DMS153 treated with DMSO at 0.1 percent for 48 hours (cell line): ENCODE measurements around the gene GRAMD1B.

ENCODE experiments used
- DNase-seq: peaks from one replicate; lab custom pipeline; 2025; ENCODE audit not compliant: unreplicated experiment; lab: John Stamatoyannopoulos, UW

Gene GRAMD1B

DNA sequence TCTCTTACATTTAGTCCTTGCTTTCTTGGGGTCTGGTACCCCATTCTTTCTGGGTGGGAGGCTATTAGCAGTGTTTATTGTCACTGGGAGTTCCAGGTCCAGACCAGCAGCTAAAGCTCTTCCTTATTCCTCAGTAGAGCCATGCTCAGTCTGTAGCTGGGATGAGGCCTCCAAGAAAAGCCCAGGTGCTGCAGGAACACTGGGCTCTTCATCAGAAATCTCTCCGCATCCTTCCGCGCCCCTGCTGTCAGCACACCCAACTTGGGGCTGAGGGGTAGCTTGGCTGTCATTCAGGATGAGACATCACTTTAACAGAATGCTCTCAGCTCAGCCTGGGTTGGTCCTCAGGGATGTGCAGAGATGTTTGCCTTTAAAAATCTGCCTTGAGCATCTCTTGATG, 97.5 kb downstream of the GRAMD1B start:
- DNase-seq = no peak

DNA sequence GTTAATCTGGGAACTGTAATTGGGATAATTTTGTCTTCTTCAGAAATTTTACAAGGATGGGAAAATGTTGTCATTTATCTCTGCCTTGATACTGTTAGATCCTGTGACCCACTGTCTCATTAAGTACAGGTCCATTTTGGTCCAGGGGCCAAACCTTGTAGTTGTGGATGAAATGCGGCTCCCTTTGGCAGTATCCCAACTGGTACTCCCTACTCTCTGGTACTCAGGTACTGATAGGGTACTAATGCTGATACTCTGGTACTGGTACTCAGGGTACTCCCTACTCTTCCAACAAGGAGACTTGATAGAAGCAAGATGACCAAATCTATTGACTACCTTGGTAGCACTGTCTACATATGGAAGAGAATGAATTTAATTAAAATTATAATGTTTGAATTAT, 97.9 kb downstream of the GRAMD1B start:
- no peak for DNase-seq

DNA sequence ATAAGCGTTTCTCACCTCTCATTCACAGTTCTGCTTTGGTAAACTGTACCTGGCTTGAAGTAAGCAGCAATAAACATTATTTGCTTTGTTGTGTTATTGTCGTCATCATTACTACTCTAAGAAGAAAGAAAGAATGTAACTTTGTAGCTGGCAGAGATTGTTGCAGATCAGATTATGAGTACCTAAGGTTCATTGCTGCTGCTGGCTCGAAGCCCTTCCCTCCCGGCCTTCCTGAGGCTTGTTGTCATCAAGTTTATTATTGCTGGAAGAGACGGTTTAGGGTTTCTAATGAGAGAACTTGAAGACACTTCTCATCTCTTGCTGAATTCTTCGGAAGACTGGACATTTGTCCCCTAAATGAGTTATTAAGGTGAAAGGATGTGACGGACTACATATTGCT, 101.3 kb downstream of the GRAMD1B start:
- DNase-seq = no peak

DNA sequence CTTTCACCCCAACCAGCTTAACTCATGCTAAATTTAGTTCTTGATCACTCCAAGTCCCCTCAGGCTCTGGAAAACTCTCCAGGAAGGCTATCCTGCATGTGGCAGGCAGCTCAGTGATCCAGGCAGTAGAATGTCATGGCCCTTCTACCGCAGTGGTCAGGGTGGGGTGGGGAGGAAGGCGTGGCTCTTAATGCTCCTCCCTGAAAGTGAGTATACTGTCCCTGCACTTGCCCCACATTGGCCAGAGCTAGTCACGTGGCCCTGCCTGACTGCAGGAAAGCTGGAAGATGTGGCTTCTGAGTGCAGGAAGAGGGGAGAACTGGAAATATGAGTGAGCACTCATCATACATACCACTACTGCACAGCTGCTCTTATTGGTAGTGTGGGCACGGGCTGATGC, 102.1 kb downstream of the GRAMD1B start:
- no peak for DNase-seq

DNA sequence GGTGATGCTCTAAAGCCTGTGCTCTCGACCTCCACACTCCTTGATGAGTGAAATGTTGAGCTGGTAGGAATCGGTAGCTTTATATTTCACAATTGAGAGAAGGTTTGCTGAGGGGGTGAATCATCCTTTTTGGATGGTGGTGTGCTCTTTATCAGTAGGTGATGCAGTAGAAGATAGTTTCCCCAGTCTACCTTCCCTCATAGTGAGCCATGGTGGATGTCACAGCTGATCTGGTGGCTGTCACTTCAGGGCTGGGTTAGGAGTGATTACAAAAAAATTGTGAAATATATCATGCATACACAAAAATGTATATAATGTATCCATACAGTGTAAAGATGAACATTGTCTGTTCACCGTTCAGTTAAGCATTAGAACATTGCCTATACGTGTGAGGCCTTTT, 105.3 kb downstream of the GRAMD1B start:
- DNase-seq = no peak

DNA sequence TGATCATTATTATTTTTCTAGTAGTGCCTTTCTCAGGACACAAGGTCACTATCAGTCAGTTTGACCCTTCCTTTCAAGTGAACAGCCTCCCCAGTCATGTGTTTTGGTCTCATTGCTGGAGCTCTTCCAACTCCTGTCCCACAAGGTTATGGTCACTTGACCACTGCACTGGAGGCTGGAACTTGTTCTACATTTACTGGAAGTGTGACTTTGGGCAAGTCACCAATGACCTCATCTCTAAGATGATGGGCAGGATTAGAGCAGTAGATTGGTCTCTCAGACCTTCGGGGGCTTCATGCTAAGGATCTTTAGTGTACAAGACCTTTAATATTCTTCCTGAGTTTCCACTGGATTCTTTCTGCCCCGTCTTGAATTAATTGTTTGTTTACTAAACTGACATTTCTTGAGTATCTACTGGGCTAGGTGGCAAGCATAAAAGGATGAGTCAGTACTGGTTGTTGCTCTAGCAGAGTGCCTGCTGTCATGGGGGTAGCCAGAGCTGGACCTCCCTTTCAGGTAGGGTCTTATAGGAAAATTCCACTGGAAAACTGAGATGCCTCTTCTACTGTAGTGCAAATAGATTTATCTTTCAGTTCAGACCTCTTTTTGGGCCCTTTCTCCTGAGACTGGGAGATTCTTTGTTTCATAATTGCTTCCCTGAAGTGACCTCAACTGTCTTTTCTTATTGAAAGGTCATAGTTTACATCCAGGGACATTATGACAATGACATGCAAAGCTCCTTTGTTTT, 106.8 kb downstream of the GRAMD1B start:
- no peak for DNase-seq

DNA sequence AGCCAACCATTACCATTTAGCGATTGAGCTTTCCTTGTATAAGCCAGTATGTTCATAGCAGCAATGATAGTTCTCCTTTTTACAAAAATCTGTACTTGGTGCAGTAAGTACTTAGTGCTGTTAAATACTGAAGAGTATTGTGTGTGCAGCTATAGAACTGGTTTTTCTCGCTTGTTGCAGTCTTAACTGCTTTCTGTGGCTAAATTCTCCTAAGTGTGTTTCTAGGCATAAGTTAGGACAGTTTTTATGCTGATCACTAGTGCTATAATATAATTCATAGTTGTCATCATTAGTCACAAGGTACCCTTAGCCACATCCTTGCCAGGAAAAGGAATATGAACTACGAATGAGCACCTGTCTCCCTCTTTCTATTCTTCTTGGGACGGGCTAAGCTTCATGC, 107.7 kb downstream of the GRAMD1B start:
- no peak for DNase-seq

DNA sequence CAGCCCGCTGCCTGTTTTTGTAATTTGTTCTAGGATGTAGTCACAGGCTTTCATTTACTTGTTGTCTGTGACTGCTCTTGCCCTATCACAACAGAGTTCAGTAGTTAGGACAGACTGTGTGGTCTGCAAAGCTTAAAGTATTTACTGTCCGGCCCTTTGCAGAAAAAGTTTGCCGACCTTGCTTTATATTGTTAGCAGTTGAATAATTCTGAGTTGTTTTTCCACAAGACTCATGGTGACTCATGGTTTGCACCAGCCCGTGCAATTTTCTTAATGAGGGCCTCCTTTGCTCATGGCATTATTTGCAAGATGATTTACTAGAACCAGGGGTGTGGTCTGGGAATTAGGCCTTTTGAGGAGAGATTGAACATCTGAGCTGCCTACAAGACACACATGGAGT, 113.7 kb downstream of the GRAMD1B start:
- DNase-seq = no peak

DNA sequence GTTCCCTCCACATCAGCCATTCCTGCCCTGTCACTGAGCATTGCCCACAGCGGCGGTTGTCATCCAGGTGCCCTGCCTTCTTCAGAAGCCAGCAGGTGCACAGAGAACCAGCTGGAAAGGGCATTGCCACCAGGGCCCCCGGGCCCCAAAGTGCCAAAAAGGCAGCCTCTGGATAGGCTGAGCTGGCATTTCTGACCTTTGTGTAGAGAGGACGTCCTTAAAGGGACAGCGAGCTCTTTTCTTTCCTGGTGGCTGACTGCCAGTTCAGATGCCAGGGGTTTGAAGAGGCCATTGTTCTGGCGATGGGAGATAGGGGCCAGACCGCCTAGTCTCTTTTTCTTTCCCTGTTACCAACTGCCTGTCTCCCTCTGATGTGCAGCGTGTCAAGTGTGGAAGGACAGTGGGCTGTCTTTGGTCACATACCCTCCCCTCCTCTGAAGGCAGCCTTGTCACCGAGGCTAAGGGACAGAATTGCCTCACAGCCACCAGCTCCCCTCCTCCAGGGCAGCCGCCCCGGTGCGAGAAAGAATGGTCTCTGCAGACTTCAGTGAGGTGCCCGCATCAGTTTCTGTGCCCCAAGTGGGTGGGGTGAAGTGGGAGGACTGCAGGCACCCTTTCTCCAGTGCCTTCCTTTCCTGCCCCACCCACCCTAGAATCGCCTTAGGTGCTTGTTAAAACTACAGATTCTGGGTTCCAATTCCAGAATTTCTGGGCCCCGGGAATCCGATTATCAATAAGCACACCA, 114.7 kb downstream of the GRAMD1B start:
- DNase-seq = peak; percentile 72

DNA sequence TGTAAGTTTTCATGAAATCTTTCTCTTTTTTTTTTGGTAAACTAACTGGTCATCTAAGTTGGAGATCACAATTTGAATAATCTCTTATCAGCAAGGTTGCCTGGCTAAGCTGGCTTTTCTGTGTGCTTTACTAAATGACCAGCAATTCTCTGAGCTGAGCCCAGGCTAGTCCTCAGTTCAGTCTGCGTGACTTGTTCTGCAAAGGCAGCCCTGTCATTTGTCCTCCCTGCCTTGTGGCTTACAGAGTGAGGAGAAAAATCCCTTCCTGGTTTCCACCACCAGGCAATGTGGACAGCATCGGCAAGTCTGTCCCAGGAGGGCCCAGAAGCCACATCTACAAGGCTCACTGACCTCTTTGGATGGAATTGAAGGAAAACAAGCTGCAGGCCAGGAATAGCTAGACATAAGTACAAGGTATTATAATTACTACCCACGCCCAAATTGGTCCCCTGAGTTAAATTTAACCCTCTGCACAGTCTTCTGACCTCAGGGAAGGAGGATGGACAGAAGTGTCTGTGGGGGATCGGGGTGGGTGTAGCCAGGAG, 115.7 kb downstream of the GRAMD1B start:
- no peak for DNase-seq

DNA sequence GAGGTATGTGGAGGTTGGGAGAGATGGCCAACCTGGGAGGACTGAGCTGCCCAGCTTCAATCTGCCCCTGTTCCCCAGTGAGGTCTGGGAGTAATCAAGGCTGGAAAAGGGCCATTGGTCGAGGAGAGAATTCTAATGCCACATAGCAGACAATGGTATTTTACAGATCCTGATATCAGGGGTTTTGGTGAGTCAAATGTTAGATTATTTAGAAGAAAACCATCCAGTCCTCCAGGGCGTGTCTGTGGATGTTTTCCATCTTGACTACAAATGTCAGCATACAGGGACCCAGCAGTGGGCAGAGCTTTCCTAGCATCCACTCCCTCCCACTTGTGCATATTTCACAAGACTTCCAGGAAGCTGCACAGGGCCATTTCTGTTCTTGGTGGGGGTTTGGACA, 116.4 kb downstream of the GRAMD1B start:
- no peak for DNase-seq

DNA sequence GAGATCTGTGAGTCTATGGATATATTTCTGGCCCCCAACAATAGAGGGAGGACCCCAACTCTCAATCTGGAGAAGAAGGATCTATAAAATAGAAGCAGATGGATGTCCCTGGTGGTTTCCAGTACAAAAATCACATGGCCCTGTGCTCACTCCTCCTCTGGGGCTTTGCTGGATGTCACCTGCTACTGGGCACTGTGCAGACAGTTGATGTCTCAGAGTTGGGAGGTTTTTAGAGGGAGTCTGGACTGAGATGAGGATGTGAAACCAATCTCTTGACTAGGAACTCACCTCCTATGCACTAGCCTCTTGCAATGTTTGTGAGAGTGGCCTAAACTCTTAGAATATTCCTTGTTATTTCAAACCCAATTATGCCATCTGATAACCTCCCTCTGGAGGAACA, 117.1 kb downstream of the GRAMD1B start:
- DNase-seq = no peak

DNA sequence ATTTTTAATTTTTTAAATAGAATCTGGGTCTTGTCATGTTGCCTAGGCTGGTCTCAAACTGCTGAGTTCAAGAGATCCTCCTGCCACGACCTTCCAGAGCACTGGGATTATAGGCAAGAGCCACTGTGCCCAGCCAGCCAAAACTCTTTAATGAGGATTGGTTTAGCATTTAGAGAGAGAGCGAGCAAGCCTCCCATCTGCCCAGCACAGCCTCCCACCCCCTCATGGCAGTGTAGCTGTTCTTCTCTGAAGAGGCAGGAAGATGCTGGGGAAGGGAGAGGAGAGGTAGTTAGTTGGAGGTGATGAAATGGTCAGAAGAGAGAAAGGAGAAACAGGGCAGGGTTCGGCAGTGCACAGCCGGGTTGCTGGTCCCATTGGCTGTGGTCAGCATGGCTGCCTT, 118.7 kb downstream of the GRAMD1B start:
- no peak for DNase-seq

DNA sequence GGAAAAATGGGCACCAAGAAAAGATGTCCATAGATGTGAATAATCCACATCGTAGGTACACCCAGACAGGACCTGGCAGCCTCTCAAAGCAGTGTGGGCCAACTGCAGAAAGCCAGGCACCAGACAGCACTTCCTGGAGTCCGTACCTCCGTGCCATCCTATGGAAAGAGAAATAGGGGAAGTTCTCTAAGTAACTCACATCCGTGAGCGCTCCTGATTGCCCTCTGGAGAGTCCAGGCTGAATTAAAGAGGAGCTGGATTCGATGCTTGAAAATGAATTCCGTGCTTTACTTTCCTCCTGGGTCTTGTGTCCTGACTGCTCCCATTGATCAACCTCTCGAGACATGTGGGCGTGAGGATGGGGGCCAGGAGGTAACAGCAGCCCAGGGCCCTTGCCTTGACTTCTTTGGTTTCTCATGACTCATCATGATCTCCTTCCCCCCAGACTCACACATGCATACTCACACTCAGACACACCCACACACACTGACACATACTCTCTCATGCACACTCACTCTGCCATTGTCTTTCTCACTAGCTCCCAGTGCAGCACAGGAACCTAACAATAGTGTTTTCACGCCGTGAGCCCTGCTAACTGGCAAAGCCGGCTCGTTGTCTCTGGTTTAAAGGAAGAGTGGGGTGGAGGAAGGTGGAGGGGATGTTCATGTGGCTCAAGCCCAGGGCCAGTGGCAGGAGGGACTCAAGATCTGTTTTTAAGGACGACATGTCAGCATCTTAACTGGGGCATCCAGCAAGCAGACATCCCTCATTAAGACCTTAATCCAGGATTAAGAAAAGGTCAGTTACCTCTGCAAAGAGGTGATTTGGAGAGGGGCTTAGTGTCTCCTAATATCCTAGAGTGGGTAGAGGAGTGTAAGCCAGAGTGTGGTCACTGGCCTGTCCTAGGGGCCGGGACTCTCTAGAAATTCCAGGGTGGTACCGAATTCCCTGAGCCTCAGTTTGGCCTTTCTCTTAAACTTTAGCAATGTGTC, 120.2 kb downstream of the GRAMD1B start:
- DNase-seq = no peak

DNA sequence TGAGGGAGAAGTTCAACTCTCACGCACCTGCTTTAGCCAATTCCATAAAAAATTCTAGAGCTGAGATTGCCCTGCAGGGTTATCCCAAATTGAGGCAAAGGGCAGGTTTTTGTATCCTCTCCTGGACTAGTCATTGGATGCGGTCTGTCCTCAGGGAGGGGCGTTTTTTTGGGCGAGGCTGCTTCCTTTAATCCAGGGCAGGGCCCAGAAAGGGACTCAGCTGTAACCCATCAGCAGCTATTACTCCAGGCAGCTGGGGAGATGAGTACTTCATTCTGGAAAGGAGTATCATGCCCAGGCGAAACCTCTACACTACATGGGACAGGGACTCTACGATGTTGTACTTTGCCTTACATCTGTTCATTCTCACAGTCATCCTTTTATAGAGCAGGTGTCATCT, 121.0 kb downstream of the GRAMD1B start:
- no peak for DNase-seq

DNA sequence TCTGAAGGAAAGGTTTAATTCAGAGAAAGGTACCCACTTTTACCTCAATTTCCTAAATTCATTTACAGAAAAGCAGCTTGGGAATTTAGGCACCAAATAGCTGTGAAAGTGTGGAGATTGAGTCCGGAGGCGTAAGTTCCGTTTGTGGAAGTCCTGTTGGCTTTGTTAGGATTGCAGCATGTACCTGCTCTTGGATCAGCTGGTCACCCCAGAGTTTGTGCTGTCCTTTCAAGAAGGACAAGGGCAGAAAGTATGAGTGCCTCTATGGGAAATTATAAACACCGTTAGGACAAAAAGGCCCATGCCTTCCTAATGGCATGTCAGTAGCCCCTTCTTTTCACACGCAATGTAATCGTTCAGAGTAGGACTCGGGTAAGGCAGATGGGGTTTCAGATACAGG, 126.6 kb downstream of the GRAMD1B start:
- DNase-seq = no peak

DNA sequence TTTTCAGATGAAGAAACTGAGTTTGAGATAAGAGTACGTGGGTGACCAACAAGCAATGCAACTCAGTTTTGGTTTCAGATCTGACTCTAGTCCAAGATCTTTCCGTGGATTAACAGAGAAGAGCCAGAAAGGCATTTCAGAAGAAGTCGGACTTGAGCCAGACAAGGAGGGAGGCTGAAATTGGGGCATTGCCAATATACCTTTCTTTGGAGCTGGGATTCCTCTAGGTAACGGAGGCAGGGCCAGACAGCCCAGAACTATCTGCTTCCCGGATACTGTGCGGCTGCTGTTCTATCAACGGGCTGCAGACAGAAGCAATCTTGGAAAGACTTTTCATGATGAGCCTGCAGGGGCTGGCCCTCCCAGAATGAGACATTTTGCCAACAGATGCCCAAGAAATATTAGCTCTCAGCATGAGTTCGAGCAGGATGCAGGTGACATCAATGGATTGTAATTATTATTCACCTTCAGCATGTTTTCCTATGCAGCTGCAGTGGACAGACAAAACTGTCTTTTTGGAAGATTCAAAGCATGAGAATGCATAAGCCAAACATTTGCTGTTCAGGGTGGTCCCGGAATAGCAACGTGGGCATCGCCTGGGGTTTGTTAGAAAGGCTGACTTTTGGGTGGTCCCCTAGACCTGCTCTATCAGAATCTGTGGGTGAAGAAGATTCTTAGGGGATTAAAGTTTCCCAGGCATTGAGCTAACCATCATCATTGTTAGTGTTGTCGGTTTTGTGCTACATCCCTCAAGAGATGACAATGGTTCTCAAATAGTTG, 128.7 kb downstream of the GRAMD1B start:
- no peak for DNase-seq

DNA sequence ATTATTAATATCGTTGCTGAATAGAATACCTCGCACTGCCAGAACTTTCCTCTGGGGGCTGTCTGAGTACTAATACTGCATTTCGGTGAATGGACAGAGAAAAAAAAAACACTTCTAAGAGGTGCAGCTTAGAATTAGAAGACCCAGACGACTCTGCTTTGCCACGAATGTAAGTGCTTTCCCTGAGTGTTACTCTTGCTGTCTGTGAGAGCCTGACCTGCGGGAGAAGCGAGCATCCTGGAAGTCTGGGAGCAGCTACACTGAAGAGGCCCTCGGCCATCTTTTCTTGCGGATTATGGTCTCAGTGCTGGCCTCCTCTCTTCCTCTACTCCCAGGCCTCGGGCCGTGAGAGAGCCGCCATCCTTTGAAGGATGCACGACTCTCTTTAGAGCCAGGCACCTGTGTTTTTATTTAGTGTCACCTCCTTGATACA, 129.5 kb downstream of the GRAMD1B start:
- peak; percentile 50 for DNase-seq

DNA sequence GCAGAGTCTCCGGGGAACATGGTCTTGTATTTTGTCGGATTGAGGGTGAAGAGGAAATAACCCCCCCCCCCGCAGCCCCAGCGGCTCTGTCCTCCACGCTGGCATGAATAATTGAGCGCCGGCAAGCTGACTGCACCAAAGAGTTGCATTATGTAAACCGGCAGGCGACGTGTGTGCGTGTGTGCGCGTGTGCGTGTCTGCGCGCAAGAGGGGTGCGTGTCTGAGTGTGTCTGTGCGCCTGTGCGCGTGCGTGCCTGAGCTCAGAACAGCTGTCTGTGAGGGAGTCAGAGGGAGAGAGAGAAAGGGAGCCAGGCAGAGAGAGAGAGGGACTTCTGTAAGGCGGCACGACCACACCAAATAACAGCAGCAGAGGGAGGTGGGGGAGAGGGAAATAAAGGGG, 129.9 kb downstream of the GRAMD1B start:
- peak; percentile 50 for DNase-seq

DNA sequence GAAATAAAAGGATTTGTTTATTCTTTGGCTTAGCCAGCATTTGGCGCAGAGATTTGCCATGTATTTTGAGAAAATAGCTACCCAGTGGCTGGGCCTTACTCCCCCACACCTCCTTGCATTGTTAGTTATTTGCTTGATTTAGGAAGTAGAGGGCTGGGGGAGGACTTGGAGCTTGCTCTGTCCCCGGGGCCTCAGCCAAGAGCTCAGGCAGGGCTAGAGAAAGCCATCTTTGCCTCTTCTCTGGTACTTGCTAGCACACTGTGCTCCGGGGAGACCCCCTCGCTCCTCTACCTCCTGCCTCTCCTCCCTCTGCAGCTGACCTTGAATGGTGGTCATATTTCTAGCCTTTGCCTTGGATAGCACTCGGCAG, 131.3 kb downstream of the GRAMD1B start:
- DNase-seq = no peak
